ENCODE results near the gene FIBP. TPM values are rescaled to one million over a fixed set of nuclear protein-coding genes. Genes with fewer than 3 reads are reported as not detected.

FIBP gene
- total RNA-seq, 1 donor: 144 TPM

GRCh38 chr11:65880027-65880426, 8.2 kb downstream of the FIBP start:
- DNase-seq (ENCODE audit: low read depth): no peak
- no peak for TF ChIP-seq CTCF (IDR thresholded peaks at IDR 0.05; ENCODE audit: insufficient read depth, low read depth, low read length)
- H3K4me3 ChIP-seq (ENCODE audit: low read depth, low read length): no peak overlapping the region

- DNase-seq (ENCODE audit: low read depth): no peak
- TF ChIP-seq CTCF (IDR thresholded peaks at IDR 0.05; ENCODE audit: insufficient read depth, low read depth, low read length): no peak
- H3K4me3 ChIP-seq (ENCODE audit: low read depth, low read length): no peak within 1 kb of the TSS
Observed at GRCh38 chr11:65879617-65880016, 8.7 kb downstream of the FIBP start, which contains the start of gene CTSW. Gene CTSW (plus strand): TSS chr11:65879837. CDS start chr11:65879855, 18 bp downstream.

GRCh38 chr11:65873318-65874156, 14.7 kb downstream of the FIBP start:
- no peak for TF ChIP-seq CTCF (IDR thresholded peaks at IDR 0.05; ENCODE audit: insufficient read depth, low read depth, low read length)
- DNase-seq (ENCODE audit: low read depth): peak; percentile 94
- peak overlapping the region; percentile 72 for H3K4me3 ChIP-seq (ENCODE audit: low read depth, low read length)

GRCh38 chr11:65872586-65873317, 15.5 kb downstream of the FIBP start, which contains the start of gene EFEMP2:
Gene EFEMP2 (minus strand): TSS chr11:65872800. CDS start chr11:65872354, 446 bp downstream.
- peak within 1 kb of the TSS; percentile 72 for H3K4me3 ChIP-seq (ENCODE audit: low read depth, low read length)
- no peak for DNase-seq (ENCODE audit: low read depth)
- TF ChIP-seq CTCF (IDR thresholded peaks at IDR 0.05; ENCODE audit: insufficient read depth, low read depth, low read length): no peak

- peak; percentile 30 for TF ChIP-seq CTCF (IDR thresholded peaks at IDR 0.05; ENCODE audit: insufficient read depth, low read depth, low read length)
- no peak for DNase-seq (ENCODE audit: low read depth)
Observed at GRCh38 chr11:65871811-65872548, 16.3 kb downstream of the FIBP start.

More at GRCh38 chr11:65871811-65872548, 16.3 kb downstream of the FIBP start:
- peak overlapping the region; percentile 72 for H3K4me3 ChIP-seq (ENCODE audit: low read depth, low read length)

All from fibroblast of villous mesenchyme (primary cell).